Hepatocyte (in vitro differentiated cells): ENCODE results near the gene SCML2. TPM values are rescaled to one million over a fixed set of nuclear protein-coding genes. Genes with fewer than 3 reads are reported as not detected.
"Not testable (repeated sequence)": the region's sequence is repeated elsewhere in the genome, so short reads cannot be mapped to it uniquely, and the experiment has no call there.

Experiments
- DNase-seq: peaks from one replicate; pipeline ENCODE4 v3.0.0-alpha.2; 2016; ENCODE audit warnings: low spot score
- H2AFZ ChIP-seq: fragments of 200-600 bp; sonication (generic); 2 replicates; pipeline ENCODE4 v1.6.0; 2016; ENCODE audit warnings: antibody characterized with exemption, mild to moderate bottlenecking
- H3K27ac ChIP-seq: fragments of 200-600 bp; sonication (generic); 2 replicates; pipeline ENCODE4 v1.5.1; 2016; ENCODE audit warnings: mild to moderate bottlenecking
- H3K27me3 ChIP-seq: fragments of 200-600 bp; sonication (generic); 2 replicates; pipeline ENCODE4 v1.6.1; 2016
- H3K36me3 ChIP-seq: fragments of 200-600 bp; sonication (generic); replicated peaks from 2 replicates; pipeline ENCODE4 v1.5.1; 2016; ENCODE audit warnings: low read depth; ENCODE audit not compliant: insufficient read depth
- H3K4me1 ChIP-seq: fragments of 200-600 bp; sonication (generic); 2 replicates; pipeline ENCODE4 v1.5.1; 2016; ENCODE audit warnings: mild to moderate bottlenecking, moderate library complexity; ENCODE audit not compliant: insufficient read depth
- H3K4me2 ChIP-seq: fragments of 200-600 bp; sonication (generic); 2 replicates; pipeline ENCODE4 v1.6.0; 2016
- H3K4me3 ChIP-seq: fragments of 200-600 bp; sonication (generic); 2 replicates; pipeline ENCODE4 v1.5.1; 2016; ENCODE audit warnings: mild to moderate bottlenecking
- H3K79me2 ChIP-seq: fragments of 200-600 bp; sonication (generic); 2 replicates; pipeline ENCODE4 v1.6.0; 2017; ENCODE audit warnings: mild to moderate bottlenecking
- H3K9me2 ChIP-seq: fragments of 200-600 bp; sonication (generic); replicated peaks from 2 replicates; pipeline ENCODE4 v1.6.0; 2017; ENCODE audit warnings: mild to moderate bottlenecking; ENCODE audit not compliant: insufficient read depth
- H3K9me3 ChIP-seq: fragments of 200-600 bp; sonication (generic); 2 replicates; pipeline ENCODE4 v1.5.1; 2016; ENCODE audit warnings: low read depth, mild to moderate bottlenecking
- H4K20me1 ChIP-seq: fragments of 200-600 bp; sonication (generic); 2 replicates; pipeline ENCODE4 v1.6.0; 2016; ENCODE audit warnings: mild to moderate bottlenecking; ENCODE audit not compliant: insufficient read depth, poor library complexity, severe bottlenecking
- CTCF ChIP-seq: fragments of 200-600 bp; sonication (generic); IDR thresholded peaks from 2 replicates; pipeline ENCODE4 v1.5.1; 2016; ENCODE audit warnings: antibody characterized with exemption, mild to moderate bottlenecking; ENCODE audit not compliant: poor library complexity
- EZH2 ChIP-seq: fragments of 200-600 bp; sonication (generic); IDR thresholded peaks from 2 replicates; pipeline ENCODE4 v1.6.1; 2016; ENCODE audit warnings: antibody characterized with exemption, mild to moderate bottlenecking, borderline replicate concordance
- EZH2phosphoT487 ChIP-seq: fragments of 200-600 bp; sonication (generic); IDR thresholded peaks from one replicate; pipeline ENCODE4 v1.6.1; 2018; ENCODE audit warnings: antibody characterized with exemption, mild to moderate bottlenecking, low read depth, moderate library complexity; ENCODE audit not compliant: unreplicated experiment, severe bottlenecking
- WGBS: methylation state at CpG from one replicate; pipeline ENCODE4 v1.1.6; 2016; ENCODE audit warnings: low lambda C conversion rate; ENCODE audit errors: missing lambda C conversion rate; 5-methylcytosine and 5-hydroxymethylcytosine counted together
- polyA plus RNA-seq: library from polyadenylated mRNA; unstranded; fragments of >200 nt; fragmentation: Nextera tagmentation; extraction: Ambion mirVana; gene quantifications from 2 replicates; pipeline ENCODE4 v1.2.1, GENCODE V29; 2016
- total RNA-seq: library from RNA; depleted of rRNA; stranded (reverse); fragments of >200 nt; gene quantifications from 2 replicates; pipeline ENCODE4 v1.2.3, GENCODE V29; 2014

SCML2 gene
- total and polyA plus RNA-seq, 2 experiments from 2014 or later: 3.6 to 4.5 TPM

- H3K4me3 ChIP-seq: no peak overlapping the region
- H3K9me2 ChIP-seq: no peaks in the 10 kb centered on the region
- no peaks in the 10 kb centered on the region for H3K4me1 ChIP-seq
- TF ChIP-seq CTCF: no peak
- TF ChIP-seq EZH2: no peak
- no peak for TF ChIP-seq EZH2phosphoT487
- no peak overlapping the region for H3K4me2 ChIP-seq
- no peaks in the 10 kb centered on the region for H3K27me3 ChIP-seq
- H2AFZ ChIP-seq: no peak overlapping the region
- no peaks in the 10 kb centered on the region for H3K79me2 ChIP-seq
- H3K27ac ChIP-seq: no peak overlapping the region
- no peaks in the 10 kb centered on the region for H3K36me3 ChIP-seq
- DNase-seq: no peak
- no peaks in the 10 kb centered on the region for H4K20me1 ChIP-seq
- whole genome bisulfite sequencing: 72% methylated on average over 2 of the region's 2 CpGs
- H3K9me3 ChIP-seq: no peaks in the 10 kb centered on the region
Observed at GRCh38 chrX:18271309-18271708, 83.2 kb downstream of the SCML2 start.

- Histone ChIP-seq H3K27ac (no peak overlapping the region), H2AFZ (no peak overlapping the region), H3K4me3 (no peak overlapping the region), H3K36me3 (no peaks in the 10 kb centered on the region), H4K20me1 (no peaks in the 10 kb centered on the region), H3K27me3 (no peaks in the 10 kb centered on the region), H3K9me3 (no peaks in the 10 kb centered on the region), H3K79me2 (no peaks in the 10 kb centered on the region), H3K4me2 (no peak overlapping the region), H3K4me1 (no peaks in the 10 kb centered on the region), H3K9me2 (no peaks in the 10 kb centered on the region)
- DNase-seq: no peak
- TF ChIP-seq EZH2 (no peak), CTCF (no peak), EZH2phosphoT487 (no peak)
- 84% methylated on average over 1 of the region's 1 CpG for WGBS
Observed at GRCh38 chrX:18255059-18255458, 99.4 kb downstream of the SCML2 start.

- Histone ChIP-seq H3K9me2 (no peaks in the 10 kb centered on the region), H3K9me3 (no peaks in the 10 kb centered on the region), H3K4me2 (no peak overlapping the region), H4K20me1 (no peaks in the 10 kb centered on the region), H3K36me3 (no peaks in the 10 kb centered on the region), H3K27me3 (no peaks in the 10 kb centered on the region), H3K27ac (no peak overlapping the region), H3K4me1 (no peaks in the 10 kb centered on the region), H3K4me3 (no peak overlapping the region), H2AFZ (no peak overlapping the region), H3K79me2 (no peaks in the 10 kb centered on the region)
- no peak for TF ChIP-seq EZH2
- no peak for TF ChIP-seq CTCF
- TF ChIP-seq EZH2phosphoT487: no peak
- WGBS: 44% methylated on average over 3 of the region's 3 CpGs
- DNase-seq: no peak
Observed at GRCh38 chrX:18252644-18253359, 101.7 kb downstream of the SCML2 start.

- WGBS: 85% methylated on average over 16 of the region's 21 CpGs
- not testable (repeated sequence) for H3K9me2 ChIP-seq, DNase-seq, H3K79me2 ChIP-seq, H3K4me1 ChIP-seq, H3K9me3 ChIP-seq, H3K27me3 ChIP-seq, H4K20me1 ChIP-seq, H3K4me2 ChIP-seq, H3K4me3 ChIP-seq, H3K36me3 ChIP-seq, H2AFZ ChIP-seq, H3K27ac ChIP-seq
Observed at GRCh38 chrX:18229646-18230045, 124.8 kb downstream of the SCML2 start.
